Measurements from ENCODE around the gene NES.

NES gene

GRCh38 chr1:156704166-156704711 lies 27.0 kb upstream of the NES start:
- TF ChIP-seq, protein P1, sequence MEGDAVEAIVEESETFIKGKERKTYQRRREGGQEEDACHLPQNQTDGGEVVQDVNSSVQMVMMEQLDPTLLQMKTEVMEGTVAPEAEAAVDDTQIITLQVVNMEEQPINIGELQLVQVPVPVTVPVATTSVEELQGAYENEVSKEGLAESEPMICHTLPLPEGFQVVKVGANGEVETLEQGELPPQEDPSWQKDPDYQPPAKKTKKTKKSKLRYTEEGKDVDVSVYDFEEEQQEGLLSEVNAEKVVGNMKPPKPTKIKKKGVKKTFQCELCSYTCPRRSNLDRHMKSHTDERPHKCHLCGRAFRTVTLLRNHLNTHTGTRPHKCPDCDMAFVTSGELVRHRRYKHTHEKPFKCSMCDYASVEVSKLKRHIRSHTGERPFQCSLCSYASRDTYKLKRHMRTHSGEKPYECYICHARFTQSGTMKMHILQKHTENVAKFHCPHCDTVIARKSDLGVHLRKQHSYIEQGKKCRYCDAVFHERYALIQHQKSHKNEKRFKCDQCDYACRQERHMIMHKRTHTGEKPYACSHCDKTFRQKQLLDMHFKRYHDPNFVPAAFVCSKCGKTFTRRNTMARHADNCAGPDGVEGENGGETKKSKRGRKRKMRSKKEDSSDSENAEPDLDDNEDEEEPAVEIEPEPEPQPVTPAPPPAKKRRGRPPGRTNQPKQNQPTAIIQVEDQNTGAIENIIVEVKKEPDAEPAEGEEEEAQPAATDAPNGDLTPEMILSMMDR (IDR thresholded peaks at IDR 0.05), result no peak
- no peaks in the 10 kb centered on the region for H3K27me3 ChIP-seq (ENCODE audit: control insufficient read depth, insufficient read depth, low read length)
- no peak overlapping the region for H2AFZ ChIP-seq
- H3K27ac ChIP-seq, result no peak overlapping the region
- H3K9ac ChIP-seq, result no peak overlapping the region
- peak overlapping the region; percentile 70 for H3K4me3 ChIP-seq (ENCODE audit: low read depth, low read length)
- no peaks in the 10 kb centered on the region for H3K36me3 ChIP-seq (ENCODE audit: control insufficient read depth, insufficient read depth, low read length)
- no peaks in the 10 kb centered on the region for H3K79me2 ChIP-seq
- no peaks in the 10 kb centered on the region for H3K9me3 ChIP-seq (ENCODE audit: control insufficient read depth, low read length)
- H3K4me2 ChIP-seq (ENCODE audit: low read length), result peak overlapping the region; percentile 88
- H3K4me1 ChIP-seq, result peaks cover 16% of the 10 kb centered on the region

DNA sequence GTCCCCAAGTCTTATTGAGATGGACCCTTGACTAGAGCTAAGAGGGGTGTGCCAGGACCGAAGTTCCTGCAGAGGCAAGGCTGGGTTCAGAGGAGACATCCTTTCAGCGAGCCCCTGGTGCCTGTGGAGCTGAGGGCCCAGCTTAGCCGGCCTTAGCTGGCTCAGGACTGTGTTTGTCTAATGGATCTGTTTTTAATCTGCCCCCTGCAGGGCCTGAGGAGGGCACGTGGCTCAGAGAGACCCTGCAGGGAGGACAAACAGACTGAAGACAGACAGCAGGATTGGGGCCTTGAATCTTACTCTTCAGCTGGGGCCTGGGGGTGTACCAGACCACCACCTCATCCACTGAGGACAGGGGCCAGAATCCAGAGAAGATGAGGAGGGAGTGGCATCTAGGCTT lies 26.5 kb upstream of the NES start:
- H3K4me1 ChIP-seq, result peaks cover 16% of the 10 kb centered on the region
- no peak overlapping the region for H3K9ac ChIP-seq

DNA sequence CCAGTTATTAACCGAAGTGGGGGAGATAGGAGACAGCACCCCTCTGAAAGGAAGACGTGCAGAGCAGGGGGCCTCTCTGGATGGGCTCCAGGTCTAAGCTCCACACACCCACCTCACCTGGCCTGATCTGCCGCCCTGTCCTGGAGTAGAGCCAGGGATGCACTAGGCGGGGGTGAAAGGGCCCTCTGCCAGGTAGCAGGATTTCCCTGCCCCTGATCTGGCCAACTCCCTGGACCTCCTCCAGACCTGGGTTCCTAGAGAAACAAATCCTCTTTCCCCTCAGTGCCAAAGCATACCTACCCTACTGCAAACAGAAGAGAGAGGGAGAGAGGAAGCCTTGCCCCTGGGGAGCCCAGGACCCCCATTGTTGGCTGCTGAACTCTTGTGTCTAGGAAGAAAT lies 26.1 kb upstream of the NES start:
- H3K27me3 ChIP-seq (ENCODE audit: control insufficient read depth, insufficient read depth, low read length), result no peaks in the 10 kb centered on the region
- no peak overlapping the region for H3K9ac ChIP-seq
- peak overlapping the region; percentile 70 for H3K4me3 ChIP-seq (ENCODE audit: low read depth, low read length)

More for the DNA sequence above, 26.5 kb upstream of the NES start:
- Histone ChIP-seq H3K27me3 (ENCODE audit: control insufficient read depth, insufficient read depth, low read length) (no peaks in the 10 kb centered on the region), H3K36me3 (ENCODE audit: control insufficient read depth, insufficient read depth, low read length) (no peaks in the 10 kb centered on the region), H2AFZ (no peak overlapping the region), H3K4me2 (ENCODE audit: low read length) (peak overlapping the region; percentile 88), H3K79me2 (no peaks in the 10 kb centered on the region), H3K27ac (no peak overlapping the region), H3K4me3 (ENCODE audit: low read depth, low read length) (peak overlapping the region; percentile 70), H3K9me3 (ENCODE audit: control insufficient read depth, low read length) (no peaks in the 10 kb centered on the region)
- TF ChIP-seq, protein P1 (IDR thresholded peaks at IDR 0.05), result no peak

DNA sequence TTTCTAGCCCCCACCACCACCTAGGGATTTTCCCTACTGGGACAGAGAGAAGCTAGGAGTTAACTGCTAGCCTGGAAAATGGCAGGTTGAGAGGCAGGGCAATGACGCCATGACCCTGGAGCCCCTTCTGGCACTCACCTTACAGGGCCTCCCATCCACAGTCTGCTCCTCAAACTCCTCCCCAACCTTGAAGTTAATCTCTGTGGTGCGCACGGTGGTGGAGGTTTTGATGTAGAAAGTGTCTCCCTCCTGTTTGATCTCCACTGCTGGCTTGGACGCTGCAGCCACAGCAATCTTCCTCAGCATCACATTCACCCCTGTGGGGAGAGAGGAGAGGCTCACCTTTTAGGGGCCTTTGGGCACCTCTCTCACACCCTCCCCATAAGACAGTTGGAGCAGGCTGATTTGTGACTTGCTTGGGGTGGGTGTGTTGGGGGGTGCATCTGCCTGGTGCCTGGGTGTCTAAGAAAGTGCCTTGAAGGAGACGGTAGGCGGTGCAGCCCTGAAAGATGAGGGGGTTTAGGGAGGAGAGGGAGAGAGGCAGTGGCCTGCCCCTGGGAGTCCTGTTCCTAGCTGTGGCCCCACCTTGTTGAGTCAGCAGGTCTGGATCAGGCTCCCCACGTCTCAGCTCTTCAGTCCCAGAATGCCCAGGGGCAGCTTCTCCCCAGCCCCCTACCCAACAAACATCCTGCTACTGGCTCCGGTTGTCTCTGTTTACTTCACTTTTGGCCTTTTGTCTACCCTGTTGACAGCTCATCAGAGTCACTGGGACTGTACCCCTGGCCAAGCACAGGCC lies 23.7 kb upstream of the NES start:
- Histone ChIP-seq H3K9ac (no peak overlapping the region), H3K27ac (no peak overlapping the region), H3K27me3 (ENCODE audit: control insufficient read depth, insufficient read depth, low read length) (no peaks in the 10 kb centered on the region), H3K36me3 (ENCODE audit: control insufficient read depth, insufficient read depth, low read length) (no peaks in the 10 kb centered on the region), H3K9me3 (ENCODE audit: control insufficient read depth, low read length) (no peaks in the 10 kb centered on the region), H2AFZ (no peak overlapping the region), H3K4me2 (ENCODE audit: low read length) (no peak overlapping the region), H3K4me3 (ENCODE audit: low read depth, low read length) (no peak overlapping the region), H3K4me1 (peaks cover 15% of the 10 kb centered on the region), H3K79me2 (no peaks in the 10 kb centered on the region)
- TF ChIP-seq, protein P1 (IDR thresholded peaks at IDR 0.05), result no peak

More for the DNA sequence above, 26.1 kb upstream of the NES start:
- TF ChIP-seq, protein P1 (IDR thresholded peaks at IDR 0.05), result no peak
- H3K9me3 ChIP-seq (ENCODE audit: control insufficient read depth, low read length), result no peaks in the 10 kb centered on the region
- H3K27ac ChIP-seq, result no peak overlapping the region
- peak overlapping the region; percentile 88 for H3K4me2 ChIP-seq (ENCODE audit: low read length)
- no peaks in the 10 kb centered on the region for H3K36me3 ChIP-seq (ENCODE audit: control insufficient read depth, insufficient read depth, low read length)
- peaks cover 16% of the 10 kb centered on the region for H3K4me1 ChIP-seq
- no peaks in the 10 kb centered on the region for H3K79me2 ChIP-seq
- no peak overlapping the region for H2AFZ ChIP-seq

Measured in parathyroid adenoma (tissue), 2 donors.